ENCODE measurements around the gene NOTCH2.
"Not testable (repeated sequence)": the region's sequence is repeated elsewhere in the genome, so short reads cannot be mapped to it uniquely, and the experiment has no call there.

Gene NOTCH2

DNA sequence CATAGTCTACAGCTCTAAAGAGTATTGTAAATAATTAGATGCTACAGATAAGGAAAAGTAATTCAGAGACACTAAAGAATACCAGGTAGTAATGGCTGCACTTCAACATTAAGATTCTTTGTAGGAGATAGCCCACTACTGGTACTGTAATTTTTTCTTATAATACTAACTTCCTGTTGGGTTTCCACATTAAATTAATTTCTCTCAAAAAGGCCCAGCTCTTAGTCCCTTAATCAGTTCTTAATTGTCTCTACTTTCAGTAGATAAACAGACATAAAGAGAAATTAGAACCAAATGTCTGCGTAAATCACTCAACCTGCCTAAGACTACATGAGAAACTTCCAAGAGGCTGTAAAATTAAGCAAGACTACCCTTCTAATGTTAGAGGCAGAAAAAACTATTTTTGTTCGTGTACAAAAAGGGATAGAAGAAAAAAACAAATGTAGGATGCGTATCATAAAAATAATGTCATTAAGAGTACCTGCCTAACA lies 83.4 kb downstream of the NOTCH2 start:
- DNase-seq (ENCODE audit: insufficient read length, low spot score): no peak
- no peak for FAIRE-seq
- TF ChIP-seq POLR2A (IDR thresholded peaks at IDR 0.05; ENCODE audit: low read depth, low read length): no peak

- DNase-seq (ENCODE audit: insufficient read length, low spot score): no peak
- no peak for FAIRE-seq
- TF ChIP-seq POLR2A (IDR thresholded peaks at IDR 0.05; ENCODE audit: low read depth, low read length): no peak
Measured at GRCh38 chr1:119984771-119985170, 84.7 kb downstream of the NOTCH2 start.

- DNase-seq (ENCODE audit: insufficient read length, low spot score): peak; percentile 10
- TF ChIP-seq POLR2A (IDR thresholded peaks at IDR 0.05; ENCODE audit: low read depth, low read length): no peak
- peak; percentile 81 for FAIRE-seq
Measured at GRCh38 chr1:119981986-119982815, 87.3 kb downstream of the NOTCH2 start.

GRCh38 chr1:119981496-119981895 lies 88.0 kb downstream of the NOTCH2 start:
- no peak for FAIRE-seq
- TF ChIP-seq POLR2A (IDR thresholded peaks at IDR 0.05; ENCODE audit: low read depth, low read length): no peak
- DNase-seq (ENCODE audit: insufficient read length, low spot score): no peak

DNA sequence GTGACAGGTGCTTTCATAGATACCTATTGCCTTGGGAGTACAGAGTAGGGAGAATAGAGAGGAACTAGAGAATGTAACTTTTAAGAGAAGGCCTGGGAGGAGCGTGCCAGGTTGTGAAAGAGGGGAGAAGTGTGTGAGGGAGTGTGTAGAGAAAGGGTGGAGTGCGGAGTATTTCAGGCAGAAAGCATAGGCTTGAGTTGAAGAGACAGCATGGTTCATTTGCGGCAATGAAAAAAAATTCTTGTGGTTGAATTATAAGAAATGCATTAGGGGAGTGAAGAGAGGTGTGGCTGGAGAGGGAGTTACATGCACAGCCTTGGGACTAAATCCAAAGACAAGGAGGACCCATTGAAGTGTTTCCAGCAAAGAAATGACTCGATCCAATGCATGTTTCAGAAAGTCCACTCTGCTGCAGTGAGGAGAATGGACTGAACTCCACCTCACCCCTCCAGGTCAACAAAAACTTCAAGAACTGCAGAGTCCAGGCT lies 91.4 kb downstream of the NOTCH2 start:
- DNase-seq (ENCODE audit: insufficient read length, low spot score) (no peak), FAIRE-seq (no peak)
- no peak for TF ChIP-seq POLR2A (IDR thresholded peaks at IDR 0.05; ENCODE audit: low read depth, low read length)

- DNase-seq (ENCODE audit: insufficient read length, low spot score); FAIRE-seq: not testable (repeated sequence)
Measured at GRCh38 chr1:119977113-119977736, 92.2 kb downstream of the NOTCH2 start.

DNA sequence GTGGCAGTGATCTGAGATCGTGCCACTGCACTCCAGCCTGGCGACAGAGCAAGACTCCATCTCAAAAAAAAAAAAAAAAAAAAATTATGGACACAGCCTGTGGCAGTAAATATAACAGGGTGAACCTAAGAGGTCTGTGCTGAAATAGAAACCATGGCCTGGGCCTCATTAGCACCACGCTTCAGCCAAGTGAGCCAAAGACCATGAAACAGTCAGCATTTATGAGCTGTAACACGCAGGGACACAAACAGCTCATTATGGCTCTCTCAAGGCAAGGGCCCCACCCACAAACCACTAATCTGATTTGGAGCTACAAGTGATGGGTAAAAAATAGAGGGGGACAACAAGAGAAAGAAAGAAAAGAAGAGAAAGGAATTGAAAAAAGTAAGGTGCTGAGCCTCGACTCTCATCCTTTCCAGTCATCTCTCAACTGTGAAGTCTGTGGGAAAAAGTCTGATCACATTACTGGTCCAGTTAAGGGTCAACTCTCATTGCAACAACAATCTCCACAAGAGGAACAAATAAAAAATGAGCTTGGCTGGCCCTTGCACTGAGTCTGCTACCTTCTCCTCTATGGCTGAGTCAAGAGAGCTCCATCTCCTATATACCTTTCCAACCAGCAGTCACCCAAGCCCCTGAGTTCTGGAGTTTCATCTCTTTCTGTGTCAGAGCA lies 93.7 kb downstream of the NOTCH2 start:
- FAIRE-seq; DNase-seq (ENCODE audit: insufficient read length, low spot score): not testable (repeated sequence)

DNA sequence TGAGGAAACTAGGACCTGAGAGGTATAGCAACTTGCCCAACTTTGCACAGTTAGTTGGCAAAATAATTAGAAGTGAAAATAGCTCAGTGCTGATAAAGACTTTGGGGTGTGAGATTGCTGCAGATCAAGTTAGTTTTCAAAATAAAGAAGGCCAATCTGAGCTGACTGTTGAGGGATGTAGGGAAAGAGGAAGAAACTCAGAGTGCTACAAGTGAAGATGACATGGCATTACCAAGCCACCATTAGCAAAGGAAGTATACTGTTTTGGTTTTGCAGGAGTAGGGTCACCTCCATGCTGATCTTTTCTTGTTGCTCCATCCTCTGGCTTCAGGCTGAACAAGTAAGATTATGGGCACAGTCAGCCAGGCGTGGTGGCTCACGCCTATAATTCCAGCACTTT lies 94.5 kb downstream of the NOTCH2 start:
- FAIRE-seq: no peak
- no peak for DNase-seq (ENCODE audit: insufficient read length, low spot score)
- TF ChIP-seq POLR2A (IDR thresholded peaks at IDR 0.05; ENCODE audit: low read depth, low read length): no peak

GRCh38 chr1:119974013-119974412 lies 95.4 kb downstream of the NOTCH2 start:
- DNase-seq (ENCODE audit: insufficient read length, low spot score): no peak
- no peak for TF ChIP-seq POLR2A (IDR thresholded peaks at IDR 0.05; ENCODE audit: low read depth, low read length)
- no peak for FAIRE-seq

- TF ChIP-seq POLR2A (IDR thresholded peaks at IDR 0.05; ENCODE audit: low read depth, low read length): no peak
- FAIRE-seq (no peak), DNase-seq (ENCODE audit: insufficient read length, low spot score) (no peak)
Measured at GRCh38 chr1:119971710-119972570, 97.5 kb downstream of the NOTCH2 start.

GRCh38 chr1:119968601-119969000 lies 100.9 kb downstream of the NOTCH2 start:
- DNase-seq (ENCODE audit: insufficient read length, low spot score) (no peak), FAIRE-seq (no peak)
- TF ChIP-seq POLR2A (IDR thresholded peaks at IDR 0.05; ENCODE audit: low read depth, low read length): no peak

GRCh38 chr1:119968068-119968492 lies 101.4 kb downstream of the NOTCH2 start:
- DNase-seq (ENCODE audit: insufficient read length, low spot score) (no peak), FAIRE-seq (no peak)
- TF ChIP-seq POLR2A (IDR thresholded peaks at IDR 0.05; ENCODE audit: low read depth, low read length): no peak

DNA sequence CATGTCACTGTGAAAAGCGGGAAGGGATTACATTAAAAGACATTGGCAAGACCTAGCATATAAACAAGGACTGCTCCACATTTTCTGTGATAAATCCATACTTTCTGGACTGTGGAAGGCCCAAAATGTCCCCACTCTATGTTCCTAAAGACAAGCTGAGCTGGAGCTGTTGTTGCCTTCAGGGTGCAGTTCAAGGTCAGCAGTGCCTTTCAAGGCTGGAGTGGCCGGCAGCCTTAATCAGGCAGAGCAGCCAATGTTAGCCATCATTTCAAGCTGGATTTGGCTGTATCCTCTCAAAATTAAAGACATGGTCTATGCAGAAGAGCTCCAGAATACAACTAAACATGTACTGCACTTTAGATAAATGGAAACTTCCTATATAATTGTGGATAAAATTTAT lies 102.8 kb downstream of the NOTCH2 start:
- no peak for TF ChIP-seq POLR2A (IDR thresholded peaks at IDR 0.05; ENCODE audit: low read depth, low read length)
- FAIRE-seq (no peak), DNase-seq (ENCODE audit: insufficient read length, low spot score) (no peak)
